Stimulated activated CD4-positive, alpha-beta T cell treated with anti-CD3 and anti-CD28 coated beads, Interleukin-15, amount 100 ng/mL, for 48 hours (primary cell): ENCODE data around the gene CEPT1.

Experiments used
- DNase-seq, 2 donors: peaks; one replicate each; pipeline ENCODE4 v3.0.0-alpha.2; 2020; ENCODE audit warnings: low read depth in 2 of 2

The CEPT1 gene

GRCh38 chr1:111227434-111227833, 87.4 kb downstream of the CEPT1 start, which contains the start of gene CHI3L2:
Gene CHI3L2 (plus strand): TSS chr1:111227713. CDS start chr1:111227730, 17 bp downstream.
- no peak for DNase-seq

GRCh38 chr1:111227851-111228747, 88.1 kb downstream of the CEPT1 start:
- DNase-seq, result no peak

GRCh38 chr1:111228748-111229126, 88.7 kb downstream of the CEPT1 start:
- no peak for DNase-seq

GRCh38 chr1:111232134-111232533, 92.1 kb downstream of the CEPT1 start:
- DNase-seq, result no peak

GRCh38 chr1:111234258-111234657, 94.2 kb downstream of the CEPT1 start:
- no peak for DNase-seq
